ENCODE data around the gene SORCS3. TPM values are rescaled to one million over a fixed set of nuclear protein-coding genes. Genes with fewer than 3 reads are reported as not detected.

Gene SORCS3
- total RNA-seq, 1 experiment from 2014 or later: not detected

DNA sequence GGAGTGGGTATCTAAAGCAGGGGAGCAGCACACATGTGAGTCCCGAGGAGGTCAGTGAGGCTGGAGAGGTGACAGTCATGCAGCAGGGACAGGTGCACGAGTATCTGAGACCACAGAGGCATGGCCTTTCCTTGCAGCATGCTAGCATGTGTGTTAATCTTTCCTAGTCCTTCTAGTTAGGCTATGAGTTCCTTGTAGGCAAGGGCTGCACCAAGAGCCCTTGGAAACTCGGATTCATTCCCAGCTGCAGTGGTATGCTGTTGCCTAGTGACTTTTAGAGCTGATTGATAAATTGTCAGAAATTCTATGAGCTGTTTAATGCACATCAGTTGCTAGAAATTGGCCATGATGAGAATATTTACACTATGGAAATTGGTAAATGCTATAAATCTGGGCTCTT lies 132.0 kb downstream of the SORCS3 start:
- Histone ChIP-seq H3K79me2 (ENCODE audit: insufficient read depth, low read length) (no peaks in the 10 kb centered on the region), H3K9ac (ENCODE audit: low read length) (no peak overlapping the region), H3K4me1 (ENCODE audit: control insufficient read depth in 1 of 2, insufficient read depth in 2 of 2, low read length in 2 of 2) (no peaks in the 10 kb centered on the region), H3K9me3 (ENCODE audit: control insufficient read depth in 1 of 2, insufficient read depth in 1 of 2, low read depth in 1 of 2, low read length in 2 of 2) (no peaks in the 10 kb centered on the region), H4K20me1 (ENCODE audit: insufficient read depth) (no peaks in the 10 kb centered on the region), H3K4me2 (ENCODE audit: low read length) (no peak overlapping the region), H3K27ac (ENCODE audit: low read depth, low read length) (no peak overlapping the region), H3K9me2 (ENCODE audit: insufficient read depth) (no peaks in the 10 kb centered on the region), H3K27me3 (ENCODE audit: insufficient read depth, low read length) (peaks cover 93% of the 10 kb centered on the region), H3K36me3 (ENCODE audit: control insufficient read depth in 1 of 2, insufficient read depth in 2 of 2, low read length in 2 of 2) (no peaks in the 10 kb centered on the region), H3K4me3 (replicated peaks in 1 of 2; ENCODE audit: low read depth in 1 of 2, low read length in 2 of 2) (no peak overlapping the region), H2AFZ (ENCODE audit: low read depth, low read length, poor library complexity, severe bottlenecking) (no peak overlapping the region)
- ATAC-seq: no peak
- CTCF ChIA-PET: no interaction called here
- DNase-seq (ENCODE audit: low read depth, low spot score): no peak
- RAD21 ChIA-PET (ENCODE audit: low non-redundant PET in 1 of 2, low total read pairs in 2 of 2, uncharacterized antibody in 2 of 2, unreplicated experiment in 2 of 2): no interaction called here
- POLR2A ChIA-PET: no interaction called here
- intact Hi-C loops (cut with micrococcal nuclease): no loop called here
- no peak for TF ChIP-seq SRF (IDR thresholded peaks at IDR 0.05; ENCODE audit: low read depth)
- TF ChIP-seq JUND (IDR thresholded peaks at IDR 0.05): no peak
- no peak for TF ChIP-seq EGR1 (IDR thresholded peaks at IDR 0.05; ENCODE audit: low read depth)
- TF ChIP-seq ATF3 (IDR thresholded peaks at IDR 0.05): no peak
- TF ChIP-seq CBX3 (IDR thresholded peaks at IDR 0.05; ENCODE audit: low read depth): no peak
- TF ChIP-seq, protein P1, sequence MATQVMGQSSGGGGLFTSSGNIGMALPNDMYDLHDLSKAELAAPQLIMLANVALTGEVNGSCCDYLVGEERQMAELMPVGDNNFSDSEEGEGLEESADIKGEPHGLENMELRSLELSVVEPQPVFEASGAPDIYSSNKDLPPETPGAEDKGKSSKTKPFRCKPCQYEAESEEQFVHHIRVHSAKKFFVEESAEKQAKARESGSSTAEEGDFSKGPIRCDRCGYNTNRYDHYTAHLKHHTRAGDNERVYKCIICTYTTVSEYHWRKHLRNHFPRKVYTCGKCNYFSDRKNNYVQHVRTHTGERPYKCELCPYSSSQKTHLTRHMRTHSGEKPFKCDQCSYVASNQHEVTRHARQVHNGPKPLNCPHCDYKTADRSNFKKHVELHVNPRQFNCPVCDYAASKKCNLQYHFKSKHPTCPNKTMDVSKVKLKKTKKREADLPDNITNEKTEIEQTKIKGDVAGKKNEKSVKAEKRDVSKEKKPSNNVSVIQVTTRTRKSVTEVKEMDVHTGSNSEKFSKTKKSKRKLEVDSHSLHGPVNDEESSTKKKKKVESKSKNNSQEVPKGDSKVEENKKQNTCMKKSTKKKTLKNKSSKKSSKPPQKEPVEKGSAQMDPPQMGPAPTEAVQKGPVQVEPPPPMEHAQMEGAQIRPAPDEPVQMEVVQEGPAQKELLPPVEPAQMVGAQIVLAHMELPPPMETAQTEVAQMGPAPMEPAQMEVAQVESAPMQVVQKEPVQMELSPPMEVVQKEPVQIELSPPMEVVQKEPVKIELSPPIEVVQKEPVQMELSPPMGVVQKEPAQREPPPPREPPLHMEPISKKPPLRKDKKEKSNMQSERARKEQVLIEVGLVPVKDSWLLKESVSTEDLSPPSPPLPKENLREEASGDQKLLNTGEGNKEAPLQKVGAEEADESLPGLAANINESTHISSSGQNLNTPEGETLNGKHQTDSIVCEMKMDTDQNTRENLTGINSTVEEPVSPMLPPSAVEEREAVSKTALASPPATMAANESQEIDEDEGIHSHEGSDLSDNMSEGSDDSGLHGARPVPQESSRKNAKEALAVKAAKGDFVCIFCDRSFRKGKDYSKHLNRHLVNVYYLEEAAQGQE (IDR thresholded peaks at IDR 0.05; ENCODE audit: low read depth): no peak
- no peak for TF ChIP-seq CEBPB (IDR thresholded peaks at IDR 0.05; ENCODE audit: low read depth)
- no peak for TF ChIP-seq ZFX (IDR thresholded peaks at IDR 0.05)
- no peak for TF ChIP-seq EZH2 (IDR thresholded peaks at IDR 0.05)
- no peak for TF ChIP-seq POLR2AphosphoS5 (IDR thresholded peaks at IDR 0.05; ENCODE audit: low read depth, low read length)
- no peak for TF ChIP-seq YY1 (IDR thresholded peaks at IDR 0.05; ENCODE audit: extremely low read depth, insufficient replicate concordance, low read depth, low read length)
- TF ChIP-seq ZNF274 (IDR thresholded peaks at IDR 0.05; ENCODE audit: low read depth, low read length): no peak
- no peak for TF ChIP-seq MAX (IDR thresholded peaks at IDR 0.05)
- TF ChIP-seq RAD21 (IDR thresholded peaks at IDR 0.05; ENCODE audit: low read depth): no peak
- no TSS peak for BruUV-seq (replicated peaks)
